Choroid plexus epithelial cell (primary cell): ENCODE data around the gene AKAP7.

Source experiments
- DNase-seq: peaks from one replicate; pipeline ENCODE4 v3.0.0-alpha.2; 2010; ENCODE audit warnings: low read depth
- H3K4me3 ChIP-seq: 2 replicates; pipeline ENCODE4 v1.5.1; 2011; ENCODE audit warnings: low read depth, mild to moderate bottlenecking, control low read depth, low read length, moderate library complexity
- TF ChIP-seq, protein P1 (sequence below): conservative IDR thresholded peaks from 2 replicates; pipeline ENCODE4 v1.5.1; 2011; ENCODE audit warnings: low read depth, mild to moderate bottlenecking, control low read depth, inconsistent platforms, low read length, moderate library complexity

AKAP7 gene

DNA sequence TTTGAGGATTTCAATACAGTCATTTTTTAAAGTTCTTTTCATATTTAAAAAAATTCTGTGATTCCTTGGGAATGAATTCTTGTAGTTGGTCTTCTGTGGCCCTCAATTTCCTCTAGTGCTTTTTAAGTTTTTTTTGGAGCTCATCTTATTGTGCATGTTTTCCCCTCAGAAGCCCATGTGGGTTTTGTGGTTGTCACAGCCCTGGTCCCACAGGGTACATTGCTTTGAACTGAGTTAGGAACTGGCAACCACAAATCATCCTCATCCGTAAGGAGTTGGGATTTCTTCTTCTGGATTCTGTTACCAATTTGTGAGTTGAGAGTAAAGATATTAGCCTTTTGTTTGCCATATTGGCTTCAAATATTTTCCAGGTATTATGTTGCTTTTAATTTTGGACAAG, 89.9 kb downstream of the AKAP7 start:
- no peak for DNase-seq
- no peak overlapping the region for H3K4me3 ChIP-seq
- TF ChIP-seq, protein P1, sequence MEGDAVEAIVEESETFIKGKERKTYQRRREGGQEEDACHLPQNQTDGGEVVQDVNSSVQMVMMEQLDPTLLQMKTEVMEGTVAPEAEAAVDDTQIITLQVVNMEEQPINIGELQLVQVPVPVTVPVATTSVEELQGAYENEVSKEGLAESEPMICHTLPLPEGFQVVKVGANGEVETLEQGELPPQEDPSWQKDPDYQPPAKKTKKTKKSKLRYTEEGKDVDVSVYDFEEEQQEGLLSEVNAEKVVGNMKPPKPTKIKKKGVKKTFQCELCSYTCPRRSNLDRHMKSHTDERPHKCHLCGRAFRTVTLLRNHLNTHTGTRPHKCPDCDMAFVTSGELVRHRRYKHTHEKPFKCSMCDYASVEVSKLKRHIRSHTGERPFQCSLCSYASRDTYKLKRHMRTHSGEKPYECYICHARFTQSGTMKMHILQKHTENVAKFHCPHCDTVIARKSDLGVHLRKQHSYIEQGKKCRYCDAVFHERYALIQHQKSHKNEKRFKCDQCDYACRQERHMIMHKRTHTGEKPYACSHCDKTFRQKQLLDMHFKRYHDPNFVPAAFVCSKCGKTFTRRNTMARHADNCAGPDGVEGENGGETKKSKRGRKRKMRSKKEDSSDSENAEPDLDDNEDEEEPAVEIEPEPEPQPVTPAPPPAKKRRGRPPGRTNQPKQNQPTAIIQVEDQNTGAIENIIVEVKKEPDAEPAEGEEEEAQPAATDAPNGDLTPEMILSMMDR, result no peak

DNA sequence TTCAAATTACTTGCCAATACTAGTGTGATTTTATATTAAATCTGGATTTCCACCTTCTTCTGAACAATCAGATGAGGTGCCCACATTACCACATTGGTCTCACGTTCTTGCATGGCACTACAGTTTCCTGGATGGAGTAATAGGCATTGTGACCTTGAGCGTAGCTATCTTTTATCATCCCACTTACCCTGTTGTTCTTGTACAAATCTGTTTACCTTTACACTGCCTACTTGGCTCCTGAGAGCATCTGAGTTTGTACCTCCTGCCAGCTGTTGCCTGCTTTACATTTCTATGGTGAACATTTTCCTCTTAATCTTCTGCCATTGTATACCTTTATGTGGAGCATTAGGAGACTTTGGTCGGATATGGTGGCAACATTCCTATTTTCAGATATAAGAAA, 90.7 kb downstream of the AKAP7 start:
- DNase-seq, result no peak
- TF ChIP-seq, protein P1, result no peak
- H3K4me3 ChIP-seq, result no peak overlapping the region

DNA sequence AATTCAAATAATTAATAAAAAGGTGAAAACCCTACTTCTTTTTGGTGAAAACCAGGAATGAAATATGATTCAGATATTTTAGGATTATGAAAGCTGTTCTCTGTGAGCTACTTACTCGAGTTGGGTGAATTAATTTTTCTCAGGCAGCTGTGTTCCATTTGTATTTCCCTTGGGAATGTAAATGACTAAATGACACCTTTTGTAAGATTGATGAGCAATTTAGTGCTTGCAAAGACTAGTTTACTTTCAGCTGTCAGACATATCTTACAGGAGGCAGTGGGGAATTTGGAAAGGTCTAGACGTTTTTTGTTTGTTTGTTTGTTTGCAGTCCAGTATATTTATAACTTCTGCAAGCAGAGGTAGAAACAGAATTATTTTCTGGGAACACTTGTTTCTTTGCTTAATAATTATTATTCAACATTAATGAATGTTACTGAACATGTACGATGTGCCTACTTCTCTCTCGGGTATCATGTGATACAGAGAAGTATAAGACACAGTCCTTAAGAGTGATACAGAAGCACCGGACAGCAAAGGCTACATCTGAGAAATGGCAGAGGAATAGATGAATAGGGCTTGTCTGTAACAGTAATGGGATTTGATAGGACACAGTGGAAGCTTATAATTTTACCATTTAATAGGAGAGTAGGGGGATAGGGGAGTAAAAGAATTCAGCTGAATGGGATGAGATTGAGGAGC, 91.3 kb downstream of the AKAP7 start:
- no peak overlapping the region for H3K4me3 ChIP-seq
- DNase-seq, result no peak
- TF ChIP-seq, protein P1, result no peak

DNA sequence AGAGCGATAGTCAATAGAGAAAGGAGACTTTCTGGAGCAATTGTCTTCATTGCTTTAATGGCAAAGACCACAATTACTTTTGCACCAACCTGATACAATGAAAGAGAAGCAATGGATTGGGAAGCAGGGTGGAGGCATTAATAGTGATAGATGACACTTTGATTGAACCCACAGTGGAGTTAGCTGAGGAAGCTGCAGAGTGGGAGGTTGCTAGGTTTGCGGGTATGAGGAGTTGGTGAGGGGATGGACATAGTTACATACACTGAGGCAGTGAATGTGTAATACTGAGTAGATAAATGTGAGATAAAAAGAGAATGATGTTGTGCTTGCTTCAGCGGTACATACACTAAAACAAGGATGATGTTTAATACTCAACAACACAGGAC, 91.9 kb downstream of the AKAP7 start:
- H3K4me3 ChIP-seq, result no peak overlapping the region
- TF ChIP-seq, protein P1, result no peak
- no peak for DNase-seq

DNA sequence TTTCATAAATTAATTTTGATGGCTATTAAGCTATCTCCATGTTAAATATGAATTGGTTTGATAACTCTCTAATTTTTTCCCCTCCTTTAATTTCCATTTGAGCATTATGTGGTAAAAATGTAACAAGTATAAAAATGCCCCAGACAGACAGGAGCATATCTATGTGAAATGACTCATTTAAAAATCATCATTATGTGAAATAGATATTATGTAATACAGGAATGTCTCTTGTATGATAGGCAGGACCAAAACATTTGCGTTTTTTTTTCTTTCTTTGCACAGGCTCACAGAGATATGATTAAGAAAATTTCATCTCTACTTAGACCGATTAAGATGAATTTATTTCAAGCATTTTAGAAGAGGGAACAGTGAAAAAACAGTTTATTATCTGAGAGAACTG, 95.8 kb downstream of the AKAP7 start:
- TF ChIP-seq, protein P1, result no peak
- peak; percentile 55 for DNase-seq
- no peak overlapping the region for H3K4me3 ChIP-seq

DNA sequence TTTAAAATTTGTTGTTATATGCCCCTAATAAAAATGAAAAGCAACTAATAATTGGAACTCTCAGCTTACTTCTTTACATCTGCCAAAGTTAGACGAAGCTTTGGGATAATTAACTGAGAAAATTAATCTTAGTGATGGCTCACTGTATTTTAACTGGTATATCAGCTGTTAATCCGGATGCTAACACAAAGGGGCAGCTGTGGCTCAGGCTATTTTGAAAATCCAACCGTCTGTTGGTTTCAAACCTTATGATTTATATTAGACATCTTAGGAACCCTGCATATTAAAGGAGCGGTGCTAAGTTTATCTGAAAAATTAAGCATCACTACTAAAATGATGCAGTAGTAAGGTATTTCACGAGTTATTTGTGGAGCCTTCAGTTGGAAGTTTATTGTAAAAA, 96.6 kb downstream of the AKAP7 start:
- DNase-seq, result no peak
- H3K4me3 ChIP-seq, result no peak overlapping the region
- TF ChIP-seq, protein P1, result peak; percentile 9

DNA sequence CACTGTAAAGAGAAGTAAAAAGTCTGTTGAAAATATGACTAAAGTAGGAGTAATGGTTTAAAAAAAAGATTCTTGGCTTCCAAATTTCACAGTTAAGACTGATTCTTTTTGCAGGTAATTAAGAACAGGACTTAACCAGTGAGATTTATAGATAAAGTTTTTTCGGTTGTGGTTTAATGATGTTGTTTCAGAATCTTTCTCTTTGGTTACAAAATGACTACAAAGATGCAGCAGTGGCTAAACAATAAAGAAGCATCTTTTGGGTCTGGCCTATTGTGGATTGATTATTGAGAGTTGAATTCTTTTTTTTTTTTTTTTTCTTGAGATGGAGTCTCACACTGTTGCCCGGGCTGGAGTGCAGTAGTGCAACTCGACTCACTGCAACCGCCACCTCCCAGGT, 109.7 kb downstream of the AKAP7 start:
- no peak for DNase-seq
- TF ChIP-seq, protein P1, result no peak
- H3K4me3 ChIP-seq, result no peak overlapping the region
